Keratinocyte (primary cell): ENCODE data around the gene OVOL1.

Experiments used
- EZH2 ChIP-seq: IDR thresholded peaks from one replicate; pipeline ENCODE4 v1.6.1; 2012; ENCODE audit warnings: inconsistent platforms, mild to moderate bottlenecking, low read length, moderate library complexity
- TF ChIP-seq, protein P1 (sequence below), 3 experiments: IDR thresholded peaks in 1 of 3; conservative IDR thresholded peaks in 1 of 3; optimal IDR thresholded peaks in 1 of 3; 2 replicates in 2 of 3; 3 replicates in 1 of 3; pipeline versions ENCODE3 to v1.5.1; 2011; ENCODE audit warnings: low read length in 3 of 3, mild to moderate bottlenecking in 3 of 3, moderate library complexity in 2 of 3, control low read depth in 1 of 3, inconsistent platforms in 1 of 3; ENCODE audit not compliant: insufficient read depth in 2 of 3; ENCODE audit errors: extremely low read depth in 1 of 3

DNA sequence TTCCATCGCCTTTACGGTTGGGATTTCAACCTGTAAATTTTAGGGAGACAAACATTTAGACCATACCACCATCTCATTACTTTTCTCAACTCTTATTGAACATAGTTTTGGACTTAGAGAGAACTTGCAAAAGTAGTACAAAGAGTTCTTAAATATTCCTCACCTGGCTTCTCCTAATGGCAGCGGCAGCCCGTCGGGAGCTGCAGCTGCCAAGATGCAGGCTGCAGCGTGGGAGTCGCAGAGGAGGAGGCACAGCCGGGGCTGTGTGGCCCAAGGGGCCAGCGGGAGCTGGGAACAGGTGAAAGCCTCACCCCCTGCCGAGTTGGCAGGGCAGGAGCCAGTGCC is 43.2 kb upstream of the OVOL1 start:
- TF ChIP-seq, protein P1, sequence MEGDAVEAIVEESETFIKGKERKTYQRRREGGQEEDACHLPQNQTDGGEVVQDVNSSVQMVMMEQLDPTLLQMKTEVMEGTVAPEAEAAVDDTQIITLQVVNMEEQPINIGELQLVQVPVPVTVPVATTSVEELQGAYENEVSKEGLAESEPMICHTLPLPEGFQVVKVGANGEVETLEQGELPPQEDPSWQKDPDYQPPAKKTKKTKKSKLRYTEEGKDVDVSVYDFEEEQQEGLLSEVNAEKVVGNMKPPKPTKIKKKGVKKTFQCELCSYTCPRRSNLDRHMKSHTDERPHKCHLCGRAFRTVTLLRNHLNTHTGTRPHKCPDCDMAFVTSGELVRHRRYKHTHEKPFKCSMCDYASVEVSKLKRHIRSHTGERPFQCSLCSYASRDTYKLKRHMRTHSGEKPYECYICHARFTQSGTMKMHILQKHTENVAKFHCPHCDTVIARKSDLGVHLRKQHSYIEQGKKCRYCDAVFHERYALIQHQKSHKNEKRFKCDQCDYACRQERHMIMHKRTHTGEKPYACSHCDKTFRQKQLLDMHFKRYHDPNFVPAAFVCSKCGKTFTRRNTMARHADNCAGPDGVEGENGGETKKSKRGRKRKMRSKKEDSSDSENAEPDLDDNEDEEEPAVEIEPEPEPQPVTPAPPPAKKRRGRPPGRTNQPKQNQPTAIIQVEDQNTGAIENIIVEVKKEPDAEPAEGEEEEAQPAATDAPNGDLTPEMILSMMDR (optimal IDR thresholded peaks at IDR 0.05 in 1 of 3, IDR thresholded peaks at IDR 0.05 in 1 of 3, conservative IDR thresholded peaks at IDR 0.05 in 1 of 3; ENCODE audit: extremely low read depth in 1 of 3, insufficient read depth in 2 of 3, low read length in 3 of 3) = no peak
- no peak for TF ChIP-seq EZH2
